Keratinocyte (primary cell): ENCODE measurements around the gene MRPL28. TPM values are rescaled to one million over a fixed set of nuclear protein-coding genes. Genes with fewer than 3 reads are reported as not detected.

Experiments
- DNase-seq: peaks from one replicate; pipeline ENCODE4 v3.0.0-alpha.2; 2011; ENCODE audit warnings: low read depth, missing footprints, low spot score
- FAIRE-seq: peaks from 2 replicates; lab custom pipeline; 2011; peaks lifted over from hg19 to GRCh38; lab: Jason Lieb, UNC
- H2AFZ ChIP-seq: 2 replicates; pipeline ENCODE4 v1.6.0; 2012; ENCODE audit warnings: low read length, control low read depth, inconsistent platforms; ENCODE audit not compliant: control insufficient read depth
- H3K27ac ChIP-seq: 2 replicates; pipeline ENCODE4 v1.5.1; 2011; ENCODE audit warnings: low read length; ENCODE audit not compliant: control insufficient read depth, insufficient read depth
- H3K27me3 ChIP-seq: 3 replicates; pipeline ENCODE4 v1.6.0; 2011; ENCODE audit warnings: low read length; ENCODE audit not compliant: control insufficient read depth, insufficient read depth; ENCODE audit errors: extremely low read depth
- H3K36me3 ChIP-seq, 2 experiments: 2 replicates in 1 of 2; 3 replicates in 1 of 2; pipeline ENCODE4 v1.5.1; 2011; ENCODE audit warnings: low read length in 2 of 2, mild to moderate bottlenecking in 1 of 2; ENCODE audit not compliant: control insufficient read depth in 2 of 2, insufficient read depth in 2 of 2; ENCODE audit errors: extremely low read depth in 1 of 2
- H3K4me1 ChIP-seq: 3 replicates; pipeline ENCODE4 v1.5.1; 2011; ENCODE audit warnings: low read length; ENCODE audit not compliant: control insufficient read depth, insufficient read depth; ENCODE audit errors: extremely low read depth
- H3K4me2 ChIP-seq: 3 replicates; pipeline ENCODE4 v1.6.0; 2011; ENCODE audit warnings: low read depth, low read length; ENCODE audit not compliant: control insufficient read depth, insufficient read depth; ENCODE audit errors: extremely low read depth
- H3K4me3 ChIP-seq, 3 experiments: fragments of 200-600 bp in 1 of 3; sonication (generic) in 1 of 3; 2 replicates in 2 of 3; 3 replicates in 1 of 3; pipeline ENCODE4 v1.5.1; 2011 to 2016; ENCODE audit warnings: low read length in 3 of 3, mild to moderate bottlenecking in 3 of 3, control low read depth in 2 of 3, inconsistent platforms in 1 of 3, low read depth in 1 of 3, mixed read lengths in 1 of 3, mixed run types in 1 of 3, moderate library complexity in 1 of 3; ENCODE audit not compliant: control insufficient read depth in 2 of 3, insufficient read depth in 2 of 3; ENCODE audit errors: extremely low read depth in 1 of 3
- H3K79me2 ChIP-seq: 2 replicates; pipeline ENCODE4 v1.6.0; 2012; ENCODE audit warnings: low read length; ENCODE audit not compliant: control insufficient read depth, insufficient read depth
- H3K9ac ChIP-seq: 3 replicates; pipeline ENCODE4 v1.6.0; 2011; ENCODE audit warnings: low read length; ENCODE audit not compliant: control insufficient read depth, insufficient read depth; ENCODE audit errors: extremely low read depth
- H3K9me1 ChIP-seq: 3 replicates; pipeline ENCODE4 v1.6.0; 2011; ENCODE audit warnings: low read length; ENCODE audit not compliant: control insufficient read depth, insufficient read depth; ENCODE audit errors: extremely low read depth
- H3K9me3 ChIP-seq: 2 replicates; pipeline ENCODE4 v1.5.1; 2012; ENCODE audit warnings: low read depth, low read length; ENCODE audit not compliant: control insufficient read depth
- H4K20me1 ChIP-seq: 3 replicates; pipeline ENCODE4 v1.6.0; 2011; ENCODE audit warnings: low read length; ENCODE audit not compliant: control insufficient read depth, insufficient read depth; ENCODE audit errors: extremely low read depth
- CTCF ChIP-seq, 3 experiments: IDR thresholded peaks in 1 of 3; conservative IDR thresholded peaks in 1 of 3; optimal IDR thresholded peaks in 1 of 3; 2 replicates in 2 of 3; 3 replicates in 1 of 3; pipeline versions ENCODE3 to v1.5.1; 2011; ENCODE audit warnings: low read length in 3 of 3, mild to moderate bottlenecking in 3 of 3, moderate library complexity in 2 of 3, control low read depth in 1 of 3, inconsistent platforms in 1 of 3; ENCODE audit not compliant: insufficient read depth in 2 of 3; ENCODE audit errors: extremely low read depth in 1 of 3
- EZH2 ChIP-seq: IDR thresholded peaks from one replicate; pipeline ENCODE4 v1.6.1; 2012; ENCODE audit warnings: inconsistent platforms, mild to moderate bottlenecking, low read length, moderate library complexity
- dilution Hi-C: fragments of 300-500 bp; cut with MboI; formaldehyde crosslinking; loops from one replicate; pipeline ENCODE4 v1.7.0; 2020; ENCODE audit warnings: low sequenced_read_pairs; ENCODE audit not compliant: extremely low pct_ligation_motif_present
- polyA plus RNA-seq, 5 experiments: library from polyadenylated mRNA; depleted of rRNA in 3 of 5; stranded (reverse) in 3 of 5; stranded (forward) in 1 of 5; unstranded in 1 of 5; fragments of >200 nt; gene quantifications; 1 replicate in 1 of 5; 2 replicates in 3 of 5; 3 replicates in 1 of 5; pipeline versions ENCODE4 v1.2.1 to v1.2.3, GENCODE V29; 2011 to 2012; ENCODE audit warnings: missing spikeins in 2 of 5, low read depth in 1 of 5, low replicate concordance in 1 of 5

MRPL28 gene
- polyA plus RNA-seq, 1 donor (not counting 4 experiments of a cell fraction or from before 2014, with no cell fraction given), result 115 TPM

GRCh38 chr16:371515-372301, 1.4 kb upstream of the MRPL28 start:
- H3K9me1 ChIP-seq, result no peaks in the 10 kb centered on the region
- no peak overlapping the region for H3K4me3 ChIP-seq
- H2AFZ ChIP-seq, result no peak overlapping the region
- H3K9me3 ChIP-seq, result no peaks in the 10 kb centered on the region
- FAIRE-seq (no peak), DNase-seq (no peak)
- peaks cover 11 to 29% of the 10 kb centered on the region in 2 experiments for H3K36me3 ChIP-seq
- H4K20me1 ChIP-seq, result peaks cover 2% of the 10 kb centered on the region
- dilution Hi-C loops, result no loop called here
- H3K79me2 ChIP-seq, result peaks cover 6% of the 10 kb centered on the region
- no peak overlapping the region for H3K9ac ChIP-seq
- no peak overlapping the region for H3K27ac ChIP-seq
- no peak for TF ChIP-seq EZH2
- no peak for TF ChIP-seq CTCF (optimal IDR thresholded peaks at IDR 0.05 in 1 of 3, IDR thresholded peaks at IDR 0.05 in 1 of 3, conservative IDR thresholded peaks at IDR 0.05 in 1 of 3; ENCODE audit: extremely low read depth in 1 of 3, insufficient read depth in 2 of 3, low read length in 3 of 3)
- peaks cover 12% of the 10 kb centered on the region for H3K4me1 ChIP-seq
- H3K4me2 ChIP-seq, result no peak overlapping the region
- no peaks in the 10 kb centered on the region for H3K27me3 ChIP-seq

GRCh38 chr16:370979-371514, 709 bp upstream of the MRPL28 start:
- dilution Hi-C loops, result no loop called here
- Histone ChIP-seq H3K4me2 (peak overlapping the region; percentile 67), H3K4me3 (peak overlapping the region in 1 of 3 experiments; percentile 43), H3K27me3 (no peaks in the 10 kb centered on the region), H3K9me3 (no peaks in the 10 kb centered on the region), H4K20me1 (peaks cover 2% of the 10 kb centered on the region), H3K9me1 (no peaks in the 10 kb centered on the region), H3K79me2 (peaks cover 6% of the 10 kb centered on the region), H3K4me1 (peaks cover 12% of the 10 kb centered on the region), H3K9ac (peak overlapping the region; percentile 44), H3K27ac (no peak overlapping the region), H2AFZ (no peak overlapping the region), H3K36me3 (peaks cover 11 to 26% of the 10 kb centered on the region in 2 experiments)
- DNase-seq (no peak), FAIRE-seq (no peak)
- no peak for TF ChIP-seq EZH2
- no peak for TF ChIP-seq CTCF (optimal IDR thresholded peaks at IDR 0.05 in 1 of 3, IDR thresholded peaks at IDR 0.05 in 1 of 3, conservative IDR thresholded peaks at IDR 0.05 in 1 of 3; ENCODE audit: extremely low read depth in 1 of 3, insufficient read depth in 2 of 3, low read length in 3 of 3)
